ENCODE results near the gene CDH23.

CDH23 gene

DNA sequence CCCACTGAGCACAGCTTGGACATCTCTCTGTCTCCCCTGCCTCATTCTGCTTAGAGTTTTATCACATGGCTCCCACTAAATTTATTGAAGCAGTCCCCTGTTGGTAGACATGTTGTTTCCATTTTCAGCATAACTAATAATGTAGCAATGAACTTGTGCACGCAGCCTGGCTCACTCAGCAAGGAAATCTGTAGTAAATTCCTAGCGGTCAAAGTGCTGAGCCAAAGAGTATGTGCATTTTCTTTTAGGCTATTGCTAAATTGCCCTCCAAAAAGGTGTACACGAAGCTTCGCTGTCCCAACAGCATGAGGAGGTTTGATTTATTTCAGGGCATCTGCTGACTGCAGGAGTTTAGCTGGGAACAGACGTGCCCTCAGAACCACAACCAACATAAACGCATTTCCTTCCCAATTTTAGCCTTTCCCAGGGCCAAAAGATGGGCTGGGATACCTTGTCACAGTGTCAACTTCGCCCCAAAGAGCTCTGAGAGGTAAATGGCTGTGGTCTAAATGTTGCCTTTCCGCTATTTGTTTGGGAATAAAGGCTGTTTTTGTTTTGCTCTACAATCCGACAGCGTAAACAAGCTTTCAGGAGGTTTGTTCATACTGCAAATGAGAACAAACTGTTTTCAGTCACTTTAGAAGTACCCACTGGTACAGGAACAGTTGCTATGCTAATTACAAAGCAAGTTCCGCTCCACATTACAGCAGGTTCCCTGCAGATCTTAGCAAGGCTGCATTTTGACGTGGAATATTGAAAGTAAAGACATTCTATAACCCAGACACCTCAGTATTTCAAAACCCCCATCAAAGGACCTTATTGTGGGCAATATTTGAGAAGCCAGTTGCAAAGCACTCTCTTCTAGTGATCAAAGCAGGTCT is 359.8 kb downstream of the CDH23 start:
- DNase-seq (ENCODE audit: low spot score), result no peak

DNA sequence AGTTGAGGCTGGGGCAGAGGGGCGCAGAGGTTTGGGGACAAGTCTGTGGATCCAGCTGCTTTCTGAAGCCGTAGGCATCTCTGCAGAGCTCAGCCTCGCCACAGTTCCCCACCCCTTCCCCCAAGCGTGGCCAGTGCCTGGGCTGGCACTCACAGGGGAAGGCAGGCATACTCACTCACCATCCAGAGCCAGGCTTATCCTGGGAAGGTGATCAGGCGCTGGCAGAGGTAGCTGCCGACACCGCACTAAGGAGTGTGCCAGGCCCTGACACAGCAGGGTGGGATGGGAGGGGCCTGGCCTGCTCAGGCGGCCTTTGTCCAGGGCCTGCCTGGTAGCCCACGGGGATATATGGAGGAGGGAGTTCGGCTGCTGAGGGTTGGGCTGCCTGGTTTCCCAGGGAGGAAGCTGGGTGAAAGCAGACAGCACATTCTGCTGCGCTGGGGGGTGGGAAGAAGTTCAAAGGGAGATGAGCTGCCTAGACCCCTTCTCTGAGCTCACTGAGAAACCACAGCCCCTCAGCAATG is 360.7 kb downstream of the CDH23 start:
- no peak for DNase-seq (ENCODE audit: low spot score)

GRCh38 chr10:71761105-71761511 is 364.4 kb downstream of the CDH23 start:
- no peak for DNase-seq (ENCODE audit: low spot score)

- no peak for DNase-seq (ENCODE audit: low spot score)
Observed at GRCh38 chr10:71761541-71762113, 364.9 kb downstream of the CDH23 start.

DNA sequence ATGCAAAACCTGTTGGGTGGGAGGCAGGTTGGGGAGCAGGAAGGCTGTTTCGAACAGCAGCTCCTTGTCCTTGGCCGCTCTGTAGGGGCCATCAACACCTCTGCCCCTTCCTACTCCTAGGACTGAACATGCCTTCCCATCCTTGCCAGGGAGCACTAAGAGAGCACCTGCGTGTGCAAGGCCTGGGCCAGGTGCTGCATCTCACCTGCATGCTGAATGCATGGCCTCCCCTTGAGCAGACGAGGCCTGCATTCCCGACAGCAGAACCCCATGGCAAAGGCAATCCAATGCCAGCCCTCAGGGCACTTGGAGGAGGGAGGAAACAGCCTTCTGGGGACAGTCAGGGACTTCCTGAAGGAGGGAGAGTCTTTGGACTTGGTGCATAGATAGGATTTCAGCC is 365.6 kb downstream of the CDH23 start:
- no peak for DNase-seq (ENCODE audit: low spot score)

DNA sequence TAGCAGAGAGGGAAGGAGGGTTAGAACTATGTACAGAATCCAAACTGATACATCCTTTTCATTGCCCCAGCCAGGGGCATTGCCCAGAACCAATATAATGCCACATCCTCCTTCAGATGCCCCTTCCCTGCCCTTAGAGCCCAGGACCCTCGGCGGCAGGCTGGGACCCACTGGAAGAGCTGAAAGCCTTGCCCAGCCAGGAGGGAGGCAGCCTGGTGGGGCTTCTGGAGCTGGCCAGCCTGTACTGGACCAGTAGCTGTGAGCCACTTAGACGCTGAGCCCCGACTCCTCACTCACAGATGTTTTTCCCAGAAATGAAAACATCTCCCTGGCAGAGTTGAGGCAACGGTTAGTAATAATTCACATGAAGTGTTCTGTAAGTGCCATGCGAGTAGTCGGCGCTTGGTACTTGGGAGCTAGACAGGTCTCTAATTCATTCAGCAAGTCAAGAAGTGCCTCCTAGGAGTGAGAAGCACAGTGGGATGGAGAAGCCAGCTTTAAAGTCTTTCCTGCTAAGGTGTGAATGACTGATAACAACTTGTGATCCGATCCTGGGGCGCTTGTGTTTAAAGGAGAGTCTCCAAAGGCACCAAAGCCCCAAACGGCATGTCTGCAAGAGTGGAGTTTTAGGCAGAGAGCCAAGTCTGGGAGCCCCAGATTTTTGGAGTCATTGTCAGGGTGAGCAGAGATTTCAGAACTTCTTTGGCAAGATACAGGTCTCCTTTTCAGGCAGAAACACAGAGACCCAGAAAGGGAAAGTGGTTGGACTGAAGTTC is 366.8 kb downstream of the CDH23 start:
- no peak for DNase-seq (ENCODE audit: low spot score)

- no peak for DNase-seq (ENCODE audit: low spot score)
Observed at GRCh38 chr10:71765176-71765904, 368.6 kb downstream of the CDH23 start.

- DNase-seq (ENCODE audit: low spot score), result no peak
Observed at GRCh38 chr10:71765906-71766716, 369.4 kb downstream of the CDH23 start.

DNA sequence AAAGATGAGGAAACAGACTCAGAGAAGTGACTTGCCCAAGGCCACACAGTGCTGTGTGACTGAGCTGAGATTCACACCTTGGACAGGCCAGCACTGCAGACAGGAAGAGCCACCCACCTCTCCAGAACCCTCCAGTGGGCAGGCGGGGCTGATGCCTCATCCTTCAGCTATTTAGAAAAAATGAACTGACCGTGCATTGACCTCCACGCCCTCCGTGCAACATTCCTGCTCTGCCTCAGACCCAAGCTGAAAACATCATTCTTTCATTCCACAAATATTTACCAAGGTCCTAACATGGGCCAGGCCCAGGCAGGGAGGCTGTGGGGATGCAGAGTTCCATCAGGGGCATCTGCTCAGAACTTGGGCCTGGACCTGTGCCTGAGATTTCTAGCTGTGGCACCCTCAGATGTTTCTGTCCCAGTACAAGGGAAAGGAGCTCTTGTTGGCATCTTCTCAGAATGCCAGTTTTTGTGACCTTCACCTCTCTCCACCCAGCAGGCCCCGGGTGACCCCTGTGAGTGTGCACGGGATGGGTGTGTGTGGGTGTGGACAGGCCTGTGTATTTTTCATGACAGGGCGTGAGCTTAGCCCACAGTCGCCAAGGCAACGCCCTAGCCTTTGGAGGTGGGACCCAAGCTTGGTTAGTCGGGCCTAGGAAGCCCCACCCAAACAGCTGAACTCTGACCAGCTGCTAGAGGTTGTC is 370.1 kb downstream of the CDH23 start:
- DNase-seq (ENCODE audit: low spot score), result no peak

GRCh38 chr10:71767420-71768035 is 370.8 kb downstream of the CDH23 start:
- DNase-seq (ENCODE audit: low spot score), result no peak

GRCh38 chr10:71769279-71769823 is 372.6 kb downstream of the CDH23 start:
- no peak for DNase-seq (ENCODE audit: low spot score)

- DNase-seq (ENCODE audit: low spot score), result no peak
Observed at GRCh38 chr10:71770255-71770654, 373.5 kb downstream of the CDH23 start.

GRCh38 chr10:71770789-71771188 is 374.1 kb downstream of the CDH23 start:
- DNase-seq (ENCODE audit: low spot score), result no peak

DNA sequence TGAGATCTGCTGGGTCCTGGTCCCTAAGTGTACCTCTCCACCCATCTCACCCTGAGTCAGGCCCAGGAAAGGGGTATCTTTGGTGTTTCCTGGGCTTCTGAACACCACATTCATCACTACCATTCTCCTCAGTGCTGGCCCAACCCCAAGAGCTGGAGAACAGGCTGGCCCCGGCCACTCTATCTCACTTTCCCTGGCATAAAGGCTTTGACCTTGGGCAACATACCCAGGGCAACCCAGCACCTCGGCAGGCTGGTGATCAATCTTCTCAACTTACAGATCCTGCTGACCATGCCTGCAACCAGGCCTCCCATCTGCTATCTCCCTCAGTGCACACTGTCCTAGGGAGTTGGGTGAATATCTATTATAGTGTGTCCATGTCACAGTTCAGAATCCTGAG is 374.5 kb downstream of the CDH23 start:
- DNase-seq (ENCODE audit: low spot score), result no peak

- DNase-seq (ENCODE audit: low spot score), result no peak
Observed at GRCh38 chr10:71771821-71772617, 375.3 kb downstream of the CDH23 start.

DNA sequence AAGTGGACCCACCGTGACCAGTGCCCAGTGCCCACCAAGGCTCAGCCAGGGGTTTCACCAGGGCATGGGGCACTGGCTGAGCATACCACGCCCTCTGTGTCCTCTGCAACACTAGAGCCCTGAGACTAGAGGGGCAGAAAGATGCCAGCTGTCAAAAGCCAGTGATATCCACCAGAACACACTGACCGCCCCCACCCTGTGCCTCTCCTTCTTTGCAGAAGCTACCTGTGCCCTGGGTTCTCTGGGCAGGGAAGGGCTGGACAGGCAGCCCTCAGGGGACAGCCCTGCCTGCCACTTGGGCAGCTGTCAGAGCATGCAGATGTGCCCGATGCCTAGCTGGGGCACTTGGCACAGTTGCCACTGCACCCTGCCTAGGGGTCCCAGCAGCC is 376.1 kb downstream of the CDH23 start:
- DNase-seq (ENCODE audit: low spot score), result no peak

- DNase-seq (ENCODE audit: low spot score), result peak; percentile 71
Observed at GRCh38 chr10:71773221-71773971, 376.7 kb downstream of the CDH23 start, which contains the start of gene VSIR. Gene VSIR, minus strand, starts transcription at chr10:71773520. Its CDS starts 81 bp downstream, at chr10:71773439.

Measured in putamen (tissue), 1 donor.